Right cardiac atrium (tissue), 5 donors: ENCODE results near the gene MBP. TPM values are rescaled to one million over a fixed set of nuclear protein-coding genes. Genes with fewer than 3 reads are reported as not detected.

ENCODE experiments used
- ATAC-seq, 2 donors: fragments of 200-7000 bp; cut with Tn5 transposase; one replicate each; pipeline versions ENCODE4 v1.8.0 to v1.9.1; 2020; ENCODE audit warnings: moderate library complexity in 2 of 2, mild to moderate bottlenecking in 1 of 2
- DNase-seq, 3 donors: peaks; one replicate each; pipeline ENCODE4 v3.0.0-alpha.2; 2020
- H3K27ac ChIP-seq: one replicate; pipeline ENCODE4 v1.5.1; 2013; ENCODE audit warnings: mild to moderate bottlenecking, low read length, control low read depth, moderate library complexity
- H3K27me3 ChIP-seq: one replicate; pipeline ENCODE4 v1.6.1; 2013; ENCODE audit not compliant: control insufficient read depth, insufficient read depth
- H3K4me1 ChIP-seq: one replicate; pipeline ENCODE4 v1.6.1; 2013; ENCODE audit warnings: low read length; ENCODE audit not compliant: control insufficient read depth, insufficient read depth
- H3K4me3 ChIP-seq: one replicate; pipeline ENCODE4 v1.5.1; 2013; ENCODE audit warnings: low read length, control low read depth
- H3K9me3 ChIP-seq: one replicate; pipeline ENCODE4 v1.6.1; 2013; ENCODE audit warnings: low read length; ENCODE audit not compliant: control insufficient read depth
- WGBS: extraction: QIAGEN DNeasy Blood & Tissue Kit; methylation state at CpG from one replicate; pipeline ENCODE4 v1.1.7; 2013; 5-methylcytosine and 5-hydroxymethylcytosine counted together
- intact Hi-C, 4 donors: fragments of 100-400 bp; cut with DNase I; formaldehyde crosslinking; loops; one replicate each; pipeline versions ENCODE4 v1.11.0 to v1.14.0; 2022 to 2023
- polyA plus RNA-seq: library from polyadenylated mRNA; stranded (reverse); fragments of 200-250 nt; gene quantifications from one replicate; pipeline ENCODE4 v1.2.3, GENCODE V29; 2013
- total RNA-seq, 4 donors: library from RNA; stranded (reverse); fragmentation: NEBNext Ultra II Directional; extraction: Animal tissue kit (Norgen Biotek cat#: 25700); gene quantifications; one replicate each; pipeline ENCODE4 v1.2.1, GENCODE V29; 2021
- donor health status: healthy with polysubstance abuse.
- donor health status: DM: no; HTN: yes; CAD: no.
- donor health status: DM: no; HTN: no; CAD: no.
- donor health status: DM: no; HTN: yes; CAD: no; lungs with severe emphysema.
- donor health status: DM: yes; HTN: yes; CAD: no.

The MBP gene
- total and polyA plus RNA-seq, 5 donors = 10.5 to 26.4 (median 16.1) TPM

GRCh38 chr18:77087393-77088141 is 45.0 kb downstream of the MBP start:
- WGBS = 45% methylated on average over 55 of the region's 55 CpGs
- Histone ChIP-seq H3K4me3 (peak overlapping the region; percentile 41), H3K4me1 (peaks cover 2% of the 10 kb centered on the region), H3K27ac (no peak overlapping the region), H3K27me3 (no peaks in the 10 kb centered on the region), H3K9me3 (no peaks in the 10 kb centered on the region)
- DNase-seq = peak in 2 of 3 donors; percentile 88
- intact Hi-C loops = no loop called here
- peak; percentile 81 to 82 for ATAC-seq

GRCh38 chr18:77086656-77087392 is 45.8 kb downstream of the MBP start:
- H3K4me1 ChIP-seq = peaks cover 2% of the 10 kb centered on the region
- WGBS = 28% methylated on average over 25 of the region's 25 CpGs

GRCh38 chr18:77086034-77086433 is 46.5 kb downstream of the MBP start:
- DNase-seq (no peak), ATAC-seq (no peak)
- Histone ChIP-seq H3K9me3 (no peaks in the 10 kb centered on the region), H3K4me1 (peaks cover 2% of the 10 kb centered on the region), H3K27ac (no peak overlapping the region), H3K4me3 (no peak overlapping the region), H3K27me3 (no peaks in the 10 kb centered on the region)
- WGBS = 78% methylated on average over 3 of the region's 3 CpGs
- intact Hi-C loops = no loop called here

More at GRCh38 chr18:77086656-77087392, 45.8 kb downstream of the MBP start:
- intact Hi-C loops = no loop called here
- peak overlapping the region; percentile 41 for H3K4me3 ChIP-seq
- H3K27me3 ChIP-seq = no peaks in the 10 kb centered on the region
- no peak overlapping the region for H3K27ac ChIP-seq
- H3K9me3 ChIP-seq = no peaks in the 10 kb centered on the region
- peak in 1 of 3 donors; percentile 75 for DNase-seq
- ATAC-seq = peak; percentile 47

GRCh38 chr18:77084688-77085035 is 47.9 kb downstream of the MBP start:
- no peaks in the 10 kb centered on the region for H3K9me3 ChIP-seq
- DNase-seq (no peak), ATAC-seq (peak in 1 of 2 donors; percentile 50)
- no peak overlapping the region for H3K27ac ChIP-seq
- no peaks in the 10 kb centered on the region for H3K27me3 ChIP-seq
- intact Hi-C loops = no loop called here
- no peak overlapping the region for H3K4me3 ChIP-seq
- peaks cover 2% of the 10 kb centered on the region for H3K4me1 ChIP-seq
- WGBS = 28% methylated on average over 1 of the region's 1 CpG

- no peak overlapping the region for H3K27ac ChIP-seq
- no peaks in the 10 kb centered on the region for H3K9me3 ChIP-seq
- ATAC-seq = no peak
- no peaks in the 10 kb centered on the region for H3K27me3 ChIP-seq
- H3K4me3 ChIP-seq = no peak overlapping the region
- peaks cover 2% of the 10 kb centered on the region for H3K4me1 ChIP-seq
- intact Hi-C loops = no loop called here
- DNase-seq = no peak
- 96% methylated on average over 9 of the region's 9 CpGs for WGBS
Measured at GRCh38 chr18:77082316-77082955, 50.1 kb downstream of the MBP start.

- peaks cover 2% of the 10 kb centered on the region for H3K4me1 ChIP-seq
- ATAC-seq = peak in 1 of 2 donors; percentile 34
Measured at GRCh38 chr18:77081390-77081778, 51.2 kb downstream of the MBP start.

GRCh38 chr18:77079954-77080682 is 52.5 kb downstream of the MBP start:
- WGBS = 64% methylated on average over 12 of the region's 12 CpGs
- Histone ChIP-seq H3K27me3 (no peaks in the 10 kb centered on the region), H3K4me3 (no peak overlapping the region), H3K9me3 (no peaks in the 10 kb centered on the region), H3K4me1 (peaks cover 2% of the 10 kb centered on the region), H3K27ac (no peak overlapping the region)
- DNase-seq (peak in 1 of 3 donors; percentile 38), ATAC-seq (no peak)
- intact Hi-C loops = no loop called here

More at GRCh38 chr18:77081390-77081778, 51.2 kb downstream of the MBP start:
- Histone ChIP-seq H3K27ac (no peak overlapping the region), H3K27me3 (no peaks in the 10 kb centered on the region), H3K9me3 (no peaks in the 10 kb centered on the region), H3K4me3 (no peak overlapping the region)
- DNase-seq = no peak
- WGBS = 77% methylated on average over 2 of the region's 2 CpGs
- intact Hi-C loops = no loop called here

- no peaks in the 10 kb centered on the region for H3K9me3 ChIP-seq
- H3K27ac ChIP-seq = no peak overlapping the region
- ATAC-seq = no peak
- intact Hi-C loops = no loop called here
- no peak overlapping the region for H3K4me3 ChIP-seq
- no peaks in the 10 kb centered on the region for H3K4me1 ChIP-seq
- WGBS = 79% methylated on average over 6 of the region's 6 CpGs
- H3K27me3 ChIP-seq = no peaks in the 10 kb centered on the region
- DNase-seq = peak in 1 of 3 donors; percentile 32
Measured at GRCh38 chr18:77079088-77079487, 53.5 kb downstream of the MBP start.

GRCh38 chr18:77078690-77079070 is 53.9 kb downstream of the MBP start:
- H3K27me3 ChIP-seq = no peaks in the 10 kb centered on the region
- H3K27ac ChIP-seq = no peak overlapping the region
- 82% methylated on average over 5 of the region's 5 CpGs for WGBS
- DNase-seq (peak in 1 of 3 donors; percentile 45), ATAC-seq (peak in 1 of 2 donors; percentile 40)
- H3K4me3 ChIP-seq = no peak overlapping the region
- H3K9me3 ChIP-seq = no peaks in the 10 kb centered on the region
- no peaks in the 10 kb centered on the region for H3K4me1 ChIP-seq
- intact Hi-C loops = no loop called here

- WGBS = 72% methylated on average over 16 of the region's 16 CpGs
- ATAC-seq = peak in 1 of 2 donors; percentile 23
- no peak for DNase-seq
- Histone ChIP-seq H3K27me3 (no peaks in the 10 kb centered on the region), H3K4me1 (no peaks in the 10 kb centered on the region), H3K9me3 (no peaks in the 10 kb centered on the region), H3K27ac (no peak overlapping the region), H3K4me3 (no peak overlapping the region)
- intact Hi-C loops = no loop called here
Measured at GRCh38 chr18:77077941-77078689, 54.5 kb downstream of the MBP start.
